Left renal cortex interstitium (tissue), 4 donors: ENCODE data around the gene LPAR4. TPM values are rescaled to one million over a fixed set of nuclear protein-coding genes. Genes with fewer than 3 reads are reported as not detected.
"Not testable (repeated sequence)": the region's sequence is repeated elsewhere in the genome, so short reads cannot be mapped to it uniquely, and the experiment has no call there.

ENCODE experiments used
- DNase-seq, 4 donors: peaks; one replicate each; pipeline ENCODE4 v3.0.0-alpha.2; 2013; ENCODE audit warnings: low read depth in 4 of 4, low spot score in 2 of 4, missing footprints in 1 of 4
- polyA plus RNA-seq, 4 donors: library from polyadenylated mRNA; unstranded; fragments of 120-200 nt; gene quantifications; one replicate each; pipeline ENCODE4 v1.2.1, GENCODE V29; 2013; ENCODE audit not compliant: insufficient read length in 4 of 4

LPAR4 gene, protein sequence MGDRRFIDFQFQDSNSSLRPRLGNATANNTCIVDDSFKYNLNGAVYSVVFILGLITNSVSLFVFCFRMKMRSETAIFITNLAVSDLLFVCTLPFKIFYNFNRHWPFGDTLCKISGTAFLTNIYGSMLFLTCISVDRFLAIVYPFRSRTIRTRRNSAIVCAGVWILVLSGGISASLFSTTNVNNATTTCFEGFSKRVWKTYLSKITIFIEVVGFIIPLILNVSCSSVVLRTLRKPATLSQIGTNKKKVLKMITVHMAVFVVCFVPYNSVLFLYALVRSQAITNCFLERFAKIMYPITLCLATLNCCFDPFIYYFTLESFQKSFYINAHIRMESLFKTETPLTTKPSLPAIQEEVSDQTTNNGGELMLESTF
- polyA plus RNA-seq, result 10 to 100 TPM; 16.9 to 22.6 (median 19.3) TPM

DNA sequence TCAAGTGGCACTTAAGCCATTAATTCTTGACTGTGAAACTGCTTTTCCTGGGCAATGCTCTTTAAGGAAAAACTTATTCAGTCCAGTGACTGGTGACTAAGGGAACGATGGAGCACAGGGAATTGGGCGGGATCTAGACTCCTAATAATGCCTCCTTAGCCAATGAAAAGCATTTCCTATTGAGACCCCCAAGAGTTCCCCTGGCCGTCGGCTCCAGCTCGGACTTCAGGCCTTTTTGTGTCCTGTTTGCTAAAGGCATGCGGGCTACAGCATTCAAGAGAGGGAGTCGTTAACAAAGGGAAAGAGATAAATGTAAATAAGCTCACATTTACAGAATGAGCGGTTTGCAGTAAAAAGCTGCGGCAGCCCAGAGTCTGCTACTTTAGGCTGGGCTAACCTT is at the start of gene LPAR4:
Gene LPAR4 (plus strand): TSS at position 232 of the 400 bp plus-strand sequence. CDS start 7,150 bp downstream, outside the sequence.
- peak in 3 of 4 donors; percentile 31 to 36 (median 34) for DNase-seq

DNA sequence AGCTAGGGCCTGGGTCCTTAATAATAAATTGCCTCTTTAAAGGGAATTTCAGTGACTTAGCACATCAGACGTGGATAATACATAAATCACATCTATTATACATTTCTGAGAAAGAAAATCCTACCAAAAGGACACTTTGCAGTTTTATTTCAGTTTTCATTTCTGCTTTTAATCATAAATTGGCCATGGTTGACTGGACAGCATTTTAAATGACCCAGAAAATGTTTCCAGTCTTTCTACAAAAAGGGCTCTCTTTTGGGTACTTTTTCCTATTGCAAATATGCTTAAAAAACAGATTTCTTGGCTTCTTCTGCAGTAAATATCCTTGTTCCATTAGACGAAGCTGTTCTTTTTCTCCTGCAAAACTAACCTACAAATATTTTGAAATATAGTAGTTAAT is 41.4 kb upstream of the LPAR4 start:
- DNase-seq, result no peak

DNA sequence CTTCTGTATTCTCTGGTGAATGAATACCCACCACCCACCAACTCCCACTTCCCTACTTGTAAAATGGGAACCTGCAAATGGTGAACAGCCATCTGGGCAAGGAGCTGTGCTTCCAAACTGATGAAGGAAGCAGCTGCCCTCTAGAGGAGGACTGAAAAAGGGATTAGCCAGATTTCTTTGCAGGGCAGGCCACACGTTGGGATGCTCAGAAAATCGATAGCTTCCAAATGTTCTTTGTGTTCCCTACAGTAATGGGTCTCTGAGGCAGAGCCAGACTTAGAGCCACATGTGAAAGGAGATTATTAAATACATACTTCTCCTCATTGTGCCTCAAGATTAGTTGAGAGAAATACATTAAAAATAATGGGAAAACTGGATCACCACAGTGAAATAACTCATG is 39.3 kb upstream of the LPAR4 start:
- no peak for DNase-seq

- DNase-seq, result no peak
These were observed 38.7 kb upstream of the LPAR4 start for GRCh38 chrX:78708816-78709215.

DNA sequence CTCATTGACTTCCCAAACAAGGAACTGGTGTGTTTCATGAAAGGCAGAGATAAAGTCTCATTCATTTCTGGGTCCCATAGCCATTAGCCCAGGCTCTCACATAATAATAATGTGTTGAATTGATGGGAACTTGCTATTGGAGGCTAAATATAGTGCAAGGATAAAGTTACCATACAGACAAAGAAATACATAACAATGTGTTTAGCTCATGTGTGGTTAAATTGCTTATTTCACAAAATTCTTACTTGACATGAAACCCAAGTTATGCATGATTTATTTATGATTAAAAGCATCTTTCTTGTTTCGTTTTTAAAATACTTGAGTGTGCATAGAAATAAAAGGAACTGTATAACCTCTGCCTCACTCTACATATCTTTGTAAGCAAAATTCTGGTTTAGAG is 37.3 kb upstream of the LPAR4 start:
- DNase-seq, result no peak

- no peak for DNase-seq
These were observed 35.2 kb upstream of the LPAR4 start for GRCh38 chrX:78712336-78712735.

DNA sequence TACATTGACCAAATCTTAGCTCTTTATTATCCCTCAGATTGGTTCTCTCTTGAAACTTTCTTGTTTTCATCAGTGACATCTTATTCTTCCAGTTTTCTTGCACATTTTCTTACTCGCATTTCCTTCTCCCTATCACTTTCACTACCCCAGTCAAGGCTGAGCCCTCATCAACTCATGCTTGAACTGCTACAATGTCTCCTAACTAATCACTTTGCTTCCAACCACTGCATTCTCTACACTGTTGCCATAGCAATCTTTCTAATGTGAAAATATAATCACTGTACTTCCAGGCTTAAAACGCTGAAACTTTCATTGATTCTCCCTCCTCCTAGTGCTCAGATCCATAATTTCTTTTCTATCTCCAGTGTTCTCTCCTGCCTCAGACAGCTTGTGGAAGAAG is 22.2 kb upstream of the LPAR4 start:
- DNase-seq, result no peak

DNA sequence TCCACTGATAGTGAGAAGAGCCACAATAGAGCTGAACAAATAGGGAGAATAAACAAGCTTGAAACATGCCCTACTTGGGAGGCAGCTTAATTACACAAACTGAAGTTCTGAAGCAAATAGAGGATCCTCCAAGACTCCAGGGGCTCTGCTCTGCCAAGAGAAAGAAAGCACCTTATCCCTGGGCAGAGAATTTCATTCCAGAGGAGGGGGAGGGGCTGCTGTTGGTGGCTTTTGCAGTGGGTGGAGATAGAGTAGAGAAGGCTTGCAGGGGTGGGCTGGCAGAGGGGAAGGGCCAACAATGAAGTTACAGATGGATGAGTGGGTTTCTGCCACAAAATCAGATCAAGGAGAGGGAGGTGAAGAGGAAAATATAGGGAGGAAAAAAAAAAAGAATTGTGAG is 1.0 kb upstream of the LPAR4 start:
- no peak for DNase-seq

DNA sequence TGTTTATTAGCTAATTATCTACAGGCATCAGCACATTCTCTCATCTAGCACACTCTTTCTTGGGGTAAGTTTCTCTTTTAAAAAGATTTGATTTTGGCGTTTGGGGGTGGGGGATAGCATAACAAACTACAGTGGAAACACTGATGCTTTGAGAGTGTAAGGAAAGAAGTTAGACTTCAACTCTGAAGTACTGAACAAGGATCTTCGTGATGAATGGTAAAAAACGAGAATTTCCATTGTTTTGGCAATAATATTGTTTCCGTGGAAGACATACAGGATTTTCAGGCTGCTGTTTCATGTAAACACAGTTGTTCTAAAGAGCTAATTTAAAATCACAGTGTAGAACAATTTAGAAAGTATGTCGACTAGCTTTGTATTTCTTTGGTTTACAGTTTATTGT is 451 bp downstream of the LPAR4 start:
- DNase-seq, result peak in 2 of 4 donors; percentile 7 to 13

GRCh38 chrX:78748846-78749245 is 1.3 kb downstream of the LPAR4 start:
- DNase-seq, result no peak

GRCh38 chrX:78753571-78753970 is 6.1 kb downstream of the LPAR4 start:
- no peak for DNase-seq

GRCh38 chrX:78754917-78755316 is 7.4 kb downstream of the LPAR4 start:
- DNase-seq, result no peak

DNA sequence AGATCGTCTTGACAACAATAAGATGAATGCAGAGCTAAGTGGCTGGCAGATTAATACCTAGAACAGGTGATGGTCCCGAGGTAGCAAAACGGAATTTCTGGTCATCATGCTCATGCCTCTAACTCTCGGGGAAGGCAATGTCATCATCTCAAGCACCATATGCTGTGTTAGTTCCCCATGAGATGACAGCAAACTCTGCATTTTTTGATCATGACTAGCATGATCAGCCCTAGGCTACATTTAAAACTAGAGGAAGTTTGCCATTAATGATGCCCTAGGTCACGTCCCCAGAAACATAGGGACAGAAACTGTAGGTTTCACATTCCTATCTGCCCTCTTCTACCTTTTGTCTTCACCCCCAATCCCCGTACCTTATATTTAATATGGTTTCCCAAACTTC is 11.6 kb downstream of the LPAR4 start:
- no peak for DNase-seq

- DNase-seq, result no peak
These were observed 21.7 kb downstream of the LPAR4 start for GRCh38 chrX:78769101-78769755.

DNA sequence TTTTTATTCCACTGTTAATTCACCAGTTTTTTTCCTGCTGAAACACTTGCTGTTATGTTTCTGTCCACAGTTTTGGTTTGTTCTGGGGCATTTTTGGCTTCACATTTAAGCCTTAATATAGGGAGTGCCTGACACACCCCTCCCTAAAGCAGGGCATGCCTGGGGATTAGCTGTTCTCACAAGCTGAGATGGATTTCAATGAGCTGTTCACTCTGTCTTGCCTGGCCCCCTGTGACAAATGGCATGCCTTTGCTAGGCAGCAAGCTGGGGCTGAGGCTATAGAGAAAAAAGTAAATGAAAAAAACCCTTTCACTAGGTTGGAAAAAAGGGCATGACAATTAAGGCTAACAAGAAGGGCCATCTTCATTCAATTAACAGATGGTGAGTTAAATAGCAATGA is 22.4 kb downstream of the LPAR4 start:
- no peak for DNase-seq

DNA sequence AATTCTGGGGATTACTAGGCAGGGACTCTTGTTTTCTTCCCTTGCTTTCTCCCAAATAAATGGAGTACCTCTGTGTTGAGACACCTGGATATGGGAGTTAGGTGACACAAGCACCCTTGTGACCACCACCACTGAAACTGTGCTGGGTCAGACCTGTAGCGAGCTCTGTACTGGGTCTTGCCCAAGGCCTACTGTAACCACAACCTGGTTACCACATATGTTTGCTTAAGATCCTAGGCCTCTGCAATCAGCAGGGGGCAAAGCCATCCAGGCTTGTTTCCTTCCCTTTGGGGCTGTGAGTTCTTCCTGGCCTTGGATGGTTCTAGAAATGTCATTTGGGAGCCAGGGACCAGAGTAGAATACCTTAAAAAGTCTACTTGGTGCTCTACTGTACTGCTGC is 49.4 kb downstream of the LPAR4 start:
- DNase-seq, result no peak

- DNase-seq, result no peak
These were observed 52.6 kb downstream of the LPAR4 start for GRCh38 chrX:78800114-78800513.

- no peak for DNase-seq
These were observed 53.2 kb downstream of the LPAR4 start for GRCh38 chrX:78800694-78801093.

DNA sequence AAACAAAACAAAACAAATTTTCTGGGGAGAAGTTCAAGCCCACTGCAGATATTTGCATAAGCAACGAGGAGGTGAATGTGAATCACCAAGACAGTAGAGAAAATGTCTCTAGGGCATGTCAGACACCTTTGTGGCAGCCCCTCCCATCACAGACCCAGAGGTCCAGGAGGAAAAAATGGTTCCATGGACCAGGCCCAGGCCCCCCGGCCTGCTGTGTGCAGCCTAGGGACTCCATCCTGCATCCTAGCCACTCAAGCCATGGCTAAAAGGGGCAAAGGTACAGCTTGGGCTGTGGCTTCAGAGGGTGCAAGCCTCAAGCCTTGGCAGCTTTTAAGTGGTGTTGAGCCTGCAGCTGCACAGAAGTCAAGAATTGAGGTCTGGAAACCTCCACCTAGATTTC is 54.0 kb downstream of the LPAR4 start:
- no peak for DNase-seq

- not testable (repeated sequence) for DNase-seq
These were observed 55.0 kb downstream of the LPAR4 start for GRCh38 chrX:78802526-78802925.
